OCI-LY1 (cell line): ENCODE measurements around the gene KHDC1.

Experiments
- H2AFZ ChIP-seq: fragments of 200-600 bp; sonication (generic), shearing (Covaris generic); 2 replicates; pipeline ENCODE4 v1.6.0; 2014; ENCODE audit warnings: antibody characterized with exemption, mild to moderate bottlenecking, low read length
- H3F3A ChIP-seq: fragments of 200-600 bp; sonication (generic), shearing (Covaris generic); 2 replicates; pipeline ENCODE4 v1.6.0; 2014; ENCODE audit warnings: mild to moderate bottlenecking, antibody characterized with exemption, low read length, moderate library complexity; ENCODE audit not compliant: insufficient read depth
- H3K27ac ChIP-seq: fragments of 200-600 bp; sonication (generic); 2 replicates; pipeline ENCODE4 v1.5.1; 2014; ENCODE audit warnings: low read length, mixed run types, mild to moderate bottlenecking, low read depth; ENCODE audit not compliant: poor library complexity, severe bottlenecking
- H3K27me3 ChIP-seq: fragments of 200-600 bp; sonication (generic); 2 replicates; pipeline ENCODE4 v1.6.0; 2014; ENCODE audit warnings: antibody characterized with exemption, mild to moderate bottlenecking, low read length, moderate library complexity; ENCODE audit not compliant: insufficient read depth
- H3K36me3 ChIP-seq: fragments of 200-600 bp; sonication (generic); 2 replicates; pipeline ENCODE4 v1.6.1; 2014; ENCODE audit warnings: mild to moderate bottlenecking, antibody characterized with exemption, low read length, moderate library complexity, mixed read lengths; ENCODE audit not compliant: insufficient read depth
- H3K4me1 ChIP-seq: fragments of 200-600 bp; sonication (generic); 2 replicates; pipeline ENCODE4 v1.5.1; 2014; ENCODE audit warnings: mild to moderate bottlenecking, low read length, moderate library complexity; ENCODE audit not compliant: insufficient read depth, severe bottlenecking
- H3K4me2 ChIP-seq: fragments of 200-600 bp; sonication (generic), shearing (Covaris generic); 2 replicates; pipeline ENCODE4 v1.6.1; 2014; ENCODE audit warnings: low read length
- H3K4me3 ChIP-seq: fragments of 200-600 bp; sonication (generic); 2 replicates; pipeline ENCODE4 v1.5.1; 2014; ENCODE audit warnings: low read length, low read depth, mild to moderate bottlenecking, mixed read lengths; ENCODE audit not compliant: poor library complexity, severe bottlenecking
- H3K79me2 ChIP-seq: fragments of 200-600 bp; shearing (Covaris generic); 2 replicates; pipeline ENCODE4 v1.6.1; 2016; ENCODE audit warnings: mixed run types, low read length, mixed read lengths; ENCODE audit not compliant: insufficient read depth
- H3K9ac ChIP-seq: fragments of 200-600 bp; sonication (generic), shearing (Covaris generic); 2 replicates; pipeline ENCODE4 v1.6.1; 2014; ENCODE audit warnings: mild to moderate bottlenecking, low read length, mixed read lengths
- H3K9me2 ChIP-seq: fragments of 200-600 bp; sonication (generic), shearing (Covaris generic); 2 replicates; pipeline ENCODE4 v1.6.1; 2014; ENCODE audit warnings: low read depth, mild to moderate bottlenecking, low read length, mixed read lengths
- H3K9me3 ChIP-seq: fragments of 200-600 bp; shearing (Covaris generic); 2 replicates; pipeline ENCODE4 v1.6.1; 2014; ENCODE audit warnings: low read length, mixed read lengths
- H4K20me1 ChIP-seq: fragments of 200-600 bp; sonication (generic), shearing (Covaris generic); 2 replicates; pipeline ENCODE4 v1.6.0; 2016; ENCODE audit warnings: mild to moderate bottlenecking, low read length; ENCODE audit not compliant: insufficient read depth
- CTCF ChIP-seq: fragments of 200-600 bp; sonication (generic), shearing (Covaris generic); IDR thresholded peaks from 2 replicates; pipeline ENCODE4 v1.5.1; 2017; ENCODE audit warnings: mild to moderate bottlenecking, antibody characterized with exemption, low read length, moderate library complexity, mixed read lengths
- EZH2 ChIP-seq: fragments of 200-600 bp; sonication (generic), shearing (Covaris generic); IDR thresholded peaks from 2 replicates; pipeline ENCODE4 v1.8.0; 2017; ENCODE audit warnings: borderline replicate concordance, mixed run types, mild to moderate bottlenecking, antibody characterized with exemption, low read length, moderate library complexity, mixed read lengths

Gene KHDC1

DNA sequence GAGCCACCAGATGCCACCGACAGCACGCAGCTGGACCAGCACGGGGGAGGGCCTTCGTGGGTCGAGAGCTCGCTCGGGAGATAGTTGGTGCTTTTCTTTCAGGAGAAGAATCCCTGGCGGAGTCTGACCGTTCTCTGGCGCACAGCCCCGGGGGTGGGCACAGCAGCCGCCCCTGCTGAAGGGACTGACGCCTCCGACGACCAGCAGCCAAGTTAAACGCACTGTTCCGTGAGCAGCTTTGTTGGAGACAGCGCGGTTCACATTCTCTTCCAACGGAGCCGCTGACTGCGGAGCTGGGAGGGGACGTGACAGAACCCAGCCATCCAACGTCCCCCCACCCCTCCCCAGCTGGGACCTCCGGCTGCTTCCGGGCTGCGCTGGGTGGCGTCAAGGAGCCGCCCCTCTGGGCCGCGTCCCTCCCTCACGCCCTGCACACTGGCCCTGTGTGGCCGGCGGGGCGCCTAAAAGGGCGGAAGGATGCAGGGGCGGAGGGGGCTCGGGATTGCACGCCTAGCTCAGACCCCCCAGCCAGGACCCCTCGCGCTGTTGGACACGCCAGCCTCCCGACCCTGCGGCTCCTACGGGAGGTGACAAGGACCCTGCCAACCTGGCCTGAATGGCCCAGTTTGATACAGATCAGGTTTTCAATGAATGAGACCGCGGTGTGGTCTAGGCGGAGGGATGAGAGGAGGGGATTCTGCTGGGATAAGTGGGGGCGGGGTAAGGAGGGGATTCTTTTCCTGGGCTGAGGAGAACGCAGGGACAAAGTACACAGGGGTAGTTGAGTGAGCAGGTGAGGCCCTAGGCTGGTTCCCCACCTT, 36.4 kb upstream of the KHDC1 start:
- H3K9ac ChIP-seq: no peak overlapping the region
- no peaks in the 10 kb centered on the region for H3F3A ChIP-seq
- TF ChIP-seq CTCF (no peak), EZH2 (no peak)
- peaks cover 12% of the 10 kb centered on the region for H3K4me1 ChIP-seq
- H3K4me2 ChIP-seq: no peak overlapping the region
- H3K9me2 ChIP-seq: no peaks in the 10 kb centered on the region
- H4K20me1 ChIP-seq: no peaks in the 10 kb centered on the region
- H3K36me3 ChIP-seq: peaks cover 77% of the 10 kb centered on the region
- no peaks in the 10 kb centered on the region for H3K9me3 ChIP-seq
- H3K79me2 ChIP-seq: peaks cover 22% of the 10 kb centered on the region
- H3K27me3 ChIP-seq: no peaks in the 10 kb centered on the region
- H3K27ac ChIP-seq: no peak overlapping the region
- no peak overlapping the region for H3K4me3 ChIP-seq
- no peak overlapping the region for H2AFZ ChIP-seq

- no peaks in the 10 kb centered on the region for H3F3A ChIP-seq
- TF ChIP-seq CTCF: no peak
- no peak for TF ChIP-seq EZH2
- no peaks in the 10 kb centered on the region for H3K4me1 ChIP-seq
- no peak overlapping the region for H2AFZ ChIP-seq
- no peak overlapping the region for H3K4me2 ChIP-seq
- H3K4me3 ChIP-seq: no peak overlapping the region
- peaks cover 56% of the 10 kb centered on the region for H3K36me3 ChIP-seq
- H3K79me2 ChIP-seq: no peaks in the 10 kb centered on the region; the same call in 1 of the 2 replicates
- no peaks in the 10 kb centered on the region for H4K20me1 ChIP-seq
- no peak overlapping the region for H3K9ac ChIP-seq
- H3K9me2 ChIP-seq: no peaks in the 10 kb centered on the region
- H3K27ac ChIP-seq: no peak overlapping the region
- H3K27me3 ChIP-seq: no peaks in the 10 kb centered on the region
- H3K9me3 ChIP-seq: no peaks in the 10 kb centered on the region
These were observed 30.3 kb upstream of the KHDC1 start for GRCh38 chr6:73293331-73293730.

DNA sequence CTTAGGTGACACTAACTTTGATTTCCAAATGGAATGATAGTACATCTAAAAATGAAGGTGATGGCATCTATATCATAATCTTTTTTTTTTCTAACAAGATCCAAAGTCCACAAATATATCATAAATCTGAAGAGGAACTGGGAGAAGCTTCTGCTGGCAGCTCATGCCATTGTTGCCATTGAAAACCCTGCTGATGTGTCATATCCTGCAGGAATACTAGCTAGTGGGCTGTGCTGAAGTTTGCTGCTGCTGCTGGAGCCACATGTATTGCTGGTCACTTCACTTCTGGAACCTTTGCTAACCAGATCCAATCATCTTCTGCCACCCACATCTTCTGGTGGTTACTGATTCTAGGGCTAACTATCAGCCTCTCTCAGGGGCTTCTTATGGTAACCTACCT, 27.4 kb upstream of the KHDC1 start:
- Histone ChIP-seq H3F3A (no peaks in the 10 kb centered on the region), H3K4me1 (no peaks in the 10 kb centered on the region), H3K9me3 (no peaks in the 10 kb centered on the region), H3K36me3 (peaks cover 45% of the 10 kb centered on the region), H3K27ac (no peak overlapping the region), H3K79me2 (no peaks in the 10 kb centered on the region), H4K20me1 (no peaks in the 10 kb centered on the region), H3K9me2 (no peaks in the 10 kb centered on the region), H2AFZ (no peak overlapping the region), H3K27me3 (no peaks in the 10 kb centered on the region), H3K9ac (no peak overlapping the region), H3K4me3 (no peak overlapping the region), H3K4me2 (no peak overlapping the region)
- no peak for TF ChIP-seq CTCF
- TF ChIP-seq EZH2: no peak
